Measurements from ENCODE around the gene PCBP2. TPM values are rescaled to one million over a fixed set of nuclear protein-coding genes. Genes with fewer than 3 reads are reported as not detected.

PCBP2 gene
- total and polyA plus RNA-seq, 2 donors (not counting 3 experiments of a cell fraction or from before 2014, with no cell fraction given) = 526 to 995 TPM

DNA sequence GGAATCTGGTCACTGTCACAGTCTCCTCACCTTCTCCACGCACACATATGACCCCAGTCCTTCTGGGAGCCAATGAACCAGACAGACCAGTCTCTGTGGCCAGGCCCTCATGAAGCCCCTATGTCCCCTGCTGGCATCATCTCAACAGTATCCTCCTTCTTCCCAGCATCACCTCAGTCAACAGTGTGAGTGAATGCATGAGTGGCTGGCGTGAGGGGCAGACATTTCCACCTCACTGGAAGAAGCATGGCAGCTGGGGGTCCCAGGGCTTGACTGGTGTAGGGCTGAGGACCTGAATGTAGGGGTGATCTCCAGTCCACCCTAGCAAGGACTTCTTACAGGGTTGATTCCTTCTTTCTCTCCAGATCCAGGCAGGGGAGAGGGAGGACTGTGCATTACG lies 45.6 kb downstream of the PCBP2 start:
- Histone ChIP-seq H3K36me3 (ENCODE audit: control insufficient read depth in 2 of 2, extremely low read depth in 1 of 2, insufficient read depth in 2 of 2, low read length in 2 of 2) (no peaks in the 10 kb centered on the region), H3K9me1 (replicated peaks; ENCODE audit: control insufficient read depth, extremely low read depth, insufficient read depth, low read length) (no peaks in the 10 kb centered on the region), H4K20me1 (replicated peaks; ENCODE audit: control insufficient read depth, extremely low read depth, insufficient read depth, low read length) (no peaks in the 10 kb centered on the region), H3K79me2 (ENCODE audit: control insufficient read depth, insufficient read depth, low read length) (peaks cover 13% of the 10 kb centered on the region), H3K9ac (replicated peaks; ENCODE audit: extremely low read depth, insufficient read depth, low read length) (no peak overlapping the region), H3K9me3 (replicated peaks; ENCODE audit: control insufficient read depth, insufficient read depth, low read length) (no peaks in the 10 kb centered on the region), H3K4me1 (ENCODE audit: control insufficient read depth, extremely low read depth, insufficient read depth, low read length) (peaks cover 32% of the 10 kb centered on the region), H3K4me3 (replicated peaks in 1 of 3; ENCODE audit: insufficient read depth in 1 of 3, low read depth in 1 of 3, low read length in 3 of 3) (no peak overlapping the region), H3K27ac (ENCODE audit: insufficient read depth, low read depth, low read length) (no peak overlapping the region), H3K4me2 (ENCODE audit: insufficient read depth, low read length) (no peak overlapping the region), H2AFZ (ENCODE audit: low read depth, low read length) (no peak overlapping the region), H3K27me3 (ENCODE audit: control insufficient read depth in 2 of 2, insufficient read depth in 2 of 2, low read length in 2 of 2) (no peaks in the 10 kb centered on the region)
- dilution Hi-C loops (cut with MboI; ENCODE audit: extremely low pct_ligation_motif_present, low sequenced_read_pairs) = no loop called here
- intact Hi-C loops (cut with micrococcal nuclease) = no loop called here
- FAIRE-seq = no peak
- ChIA-PET CTCF (no interaction called here), POLR2A (no interaction called here)
- no peak for TF ChIP-seq FOS (IDR thresholded peaks at IDR 0.05; ENCODE audit: borderline replicate concordance, insufficient read depth, low read length)
- TF ChIP-seq POLR2AphosphoS5 (IDR thresholded peaks at IDR 0.05; ENCODE audit: insufficient read depth, low read depth, low read length) = no peak
- TF ChIP-seq POLR2A (IDR thresholded peaks at IDR 0.05; ENCODE audit: low read depth, low read length) = no peak
- TF ChIP-seq JUN (IDR thresholded peaks at IDR 0.05; ENCODE audit: borderline replicate concordance, insufficient read depth, insufficient read length, low read depth) = no peak
- no peak for TF ChIP-seq EZH2 (IDR thresholded peaks at IDR 0.05; ENCODE audit: borderline replicate concordance, low read depth, low read length, severe bottlenecking)
- TF ChIP-seq GATA2 (IDR thresholded peaks at IDR 0.05; ENCODE audit: insufficient read depth, insufficient read length, low read depth, low read length) = no peak
- no TSS peak for BruUV-seq (replicated peaks)
- no peak for DNase-seq (ENCODE audit: low read depth, low spot score)

DNA sequence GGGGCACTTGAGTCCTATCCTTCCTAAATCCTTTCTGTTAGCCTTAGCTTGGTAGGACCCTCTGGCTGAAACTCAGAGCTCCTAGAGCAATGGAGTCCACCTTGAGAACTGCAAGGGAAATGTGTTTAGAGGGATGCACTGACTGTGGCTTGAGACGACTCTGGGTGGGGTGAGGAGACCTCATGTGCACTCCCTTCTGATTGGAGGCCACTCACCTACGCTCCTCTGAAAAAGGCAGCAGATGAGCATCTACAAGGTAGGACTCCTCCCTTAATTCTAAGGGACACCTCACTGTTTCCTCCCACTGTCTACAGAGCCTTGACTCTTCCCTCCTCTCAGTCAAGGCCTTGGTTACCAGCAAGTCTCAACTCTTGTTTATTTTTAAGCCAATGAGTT lies 46.3 kb downstream of the PCBP2 start:
- Histone ChIP-seq H3K9me3 (replicated peaks; ENCODE audit: control insufficient read depth, insufficient read depth, low read length) (no peaks in the 10 kb centered on the region), H3K27me3 (ENCODE audit: control insufficient read depth in 2 of 2, insufficient read depth in 2 of 2, low read length in 2 of 2) (no peaks in the 10 kb centered on the region), H3K4me1 (ENCODE audit: control insufficient read depth, extremely low read depth, insufficient read depth, low read length) (peaks cover 37% of the 10 kb centered on the region), H3K36me3 (ENCODE audit: control insufficient read depth in 2 of 2, extremely low read depth in 1 of 2, insufficient read depth in 2 of 2, low read length in 2 of 2) (no peaks in the 10 kb centered on the region), H3K79me2 (ENCODE audit: control insufficient read depth, insufficient read depth, low read length) (peaks cover 15% of the 10 kb centered on the region), H3K9ac (replicated peaks; ENCODE audit: extremely low read depth, insufficient read depth, low read length) (no peak overlapping the region), H3K9me1 (replicated peaks; ENCODE audit: control insufficient read depth, extremely low read depth, insufficient read depth, low read length) (no peaks in the 10 kb centered on the region), H3K4me3 (replicated peaks in 1 of 3; ENCODE audit: insufficient read depth in 1 of 3, low read depth in 1 of 3, low read length in 3 of 3) (no peak overlapping the region), H3K4me2 (ENCODE audit: insufficient read depth, low read length) (no peak overlapping the region), H3K27ac (ENCODE audit: insufficient read depth, low read depth, low read length) (no peak overlapping the region), H2AFZ (ENCODE audit: low read depth, low read length) (no peak overlapping the region), H4K20me1 (replicated peaks; ENCODE audit: control insufficient read depth, extremely low read depth, insufficient read depth, low read length) (no peaks in the 10 kb centered on the region)
- no peak for DNase-seq (ENCODE audit: low read depth, low spot score)
- BruUV-seq (replicated peaks) = no TSS peak
- no peak for FAIRE-seq
- TF ChIP-seq GATA2 (IDR thresholded peaks at IDR 0.05; ENCODE audit: insufficient read depth, insufficient read length, low read depth, low read length) (no peak), EZH2 (IDR thresholded peaks at IDR 0.05; ENCODE audit: borderline replicate concordance, low read depth, low read length, severe bottlenecking) (no peak), POLR2AphosphoS5 (IDR thresholded peaks at IDR 0.05; ENCODE audit: insufficient read depth, low read depth, low read length) (no peak), FOS (IDR thresholded peaks at IDR 0.05; ENCODE audit: borderline replicate concordance, insufficient read depth, low read length) (no peak)
- intact Hi-C loops (cut with micrococcal nuclease) = no loop called here
- POLR2A ChIA-PET = interaction anchor here (0.6 kb wide), 1 partner anchor 60 kb away, joined by 3 read pairs; no protein-coding TSS in a partner anchor
- CTCF ChIA-PET = interaction anchor here (1.9 kb wide), 1 partner anchor 11 kb away, joined by 6 read pairs; no protein-coding TSS in a partner anchor
- dilution Hi-C loops (cut with MboI; ENCODE audit: extremely low pct_ligation_motif_present, low sequenced_read_pairs) = no loop called here

Data from endothelial cell of umbilical vein (primary cell).